Hepatic stellate cell (primary cell): ENCODE results near the gene MEP1A.
"Not testable (repeated sequence)": the region's sequence is repeated elsewhere in the genome, so short reads cannot be mapped to it uniquely, and the experiment has no call there.

Experiments
- DNase-seq: peaks from one replicate; pipeline ENCODE4 v3.0.0; 2011; ENCODE audit warnings: low spot score

MEP1A gene

DNA sequence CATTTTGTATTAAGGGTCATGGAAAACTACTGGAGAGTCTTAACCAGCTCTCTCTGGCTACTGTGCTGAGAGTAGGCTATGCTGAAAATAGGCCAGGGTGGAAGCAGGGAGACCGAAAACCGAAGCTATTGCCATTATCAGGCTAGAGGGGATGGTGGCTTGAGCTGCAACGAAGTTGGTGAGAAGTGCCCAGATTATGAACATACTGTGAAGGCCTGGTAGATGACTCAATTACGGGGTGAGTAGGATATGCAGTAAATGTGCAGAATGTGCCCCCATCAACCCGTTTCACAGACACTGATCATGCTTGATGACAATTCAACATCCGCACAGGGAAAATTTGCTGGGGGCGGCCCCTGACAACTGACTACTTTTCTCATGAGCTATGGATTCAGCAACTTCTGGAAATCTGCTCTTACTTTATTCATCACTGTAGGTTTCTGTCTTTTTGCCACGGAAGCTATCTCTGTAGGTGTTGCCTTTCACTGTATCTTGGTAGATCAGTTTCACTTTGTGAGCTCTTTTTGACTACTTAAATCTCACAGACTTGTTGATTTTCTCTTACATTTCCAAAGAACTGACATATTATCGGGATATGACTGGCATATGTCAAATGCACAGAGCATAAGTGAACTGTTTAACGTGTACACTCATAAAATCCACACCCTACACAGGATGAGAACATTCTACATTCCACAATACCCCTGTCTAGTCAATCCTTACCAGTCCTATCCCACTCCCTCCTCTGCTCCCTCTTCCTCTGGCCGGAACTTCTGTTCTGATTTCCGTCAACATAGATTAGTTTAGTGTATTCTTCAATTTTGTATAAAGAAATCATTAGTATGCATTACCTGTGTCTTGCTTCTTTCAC is 15.5 kb upstream of the MEP1A start:
- DNase-seq = no peak

DNA sequence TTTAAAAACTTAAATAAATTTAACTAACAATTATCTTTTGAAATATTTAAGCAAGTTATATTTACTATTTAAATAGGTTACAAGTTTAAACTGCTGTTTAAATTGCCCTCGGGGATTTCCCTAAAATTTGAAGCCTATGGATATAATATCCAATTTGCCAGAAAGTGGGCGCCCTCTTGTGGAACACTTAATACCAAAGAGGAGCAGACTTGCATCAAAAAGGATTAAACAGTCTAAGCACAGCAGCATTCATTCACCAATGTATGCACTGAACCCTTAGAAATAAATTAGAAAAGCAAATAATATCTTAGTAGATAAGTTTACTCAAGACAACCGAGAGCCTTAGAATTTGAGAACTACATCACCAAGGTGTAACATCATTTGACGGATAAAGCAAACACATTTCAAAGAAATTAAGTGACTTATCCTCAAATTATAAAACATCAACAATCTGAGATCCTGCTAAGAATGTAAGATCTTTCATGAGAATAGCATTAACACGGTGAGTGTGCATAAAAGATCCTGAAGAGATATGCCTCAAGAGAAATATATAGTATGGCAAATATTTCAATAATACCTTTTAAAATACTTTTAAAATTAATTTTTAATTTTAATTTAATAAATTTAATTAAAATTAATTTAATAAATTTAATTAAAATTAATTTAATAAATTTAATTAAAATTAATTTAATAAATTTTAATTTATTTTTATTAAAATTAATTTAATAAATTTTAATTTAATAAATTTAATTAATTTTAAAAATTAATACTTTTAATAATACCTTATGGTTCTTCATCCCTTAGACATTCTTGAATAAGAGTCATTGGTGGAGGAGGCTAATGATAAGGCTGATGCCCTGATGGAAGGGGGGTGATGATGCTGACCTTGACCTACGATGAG is 11.5 kb upstream of the MEP1A start:
- peak; percentile 26 for DNase-seq

DNA sequence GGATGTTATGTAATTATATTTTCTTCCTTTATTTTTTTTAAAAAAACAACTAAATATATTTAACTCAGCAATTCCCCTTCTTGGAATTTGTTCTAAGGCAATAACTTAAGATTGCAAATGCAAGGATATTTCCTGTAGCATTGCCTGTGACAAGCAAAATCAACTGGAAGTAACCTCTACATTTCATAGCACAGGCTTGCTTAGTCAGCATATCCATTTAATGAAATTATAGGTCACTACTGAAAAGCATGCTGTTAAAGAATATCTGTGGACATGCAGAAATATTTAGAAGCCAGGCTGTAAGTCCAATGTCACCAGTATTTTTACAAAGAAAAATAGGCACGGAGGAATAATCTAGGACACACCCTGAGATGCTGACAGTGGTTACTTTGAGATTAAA is 8.7 kb upstream of the MEP1A start:
- no peak for DNase-seq

DNA sequence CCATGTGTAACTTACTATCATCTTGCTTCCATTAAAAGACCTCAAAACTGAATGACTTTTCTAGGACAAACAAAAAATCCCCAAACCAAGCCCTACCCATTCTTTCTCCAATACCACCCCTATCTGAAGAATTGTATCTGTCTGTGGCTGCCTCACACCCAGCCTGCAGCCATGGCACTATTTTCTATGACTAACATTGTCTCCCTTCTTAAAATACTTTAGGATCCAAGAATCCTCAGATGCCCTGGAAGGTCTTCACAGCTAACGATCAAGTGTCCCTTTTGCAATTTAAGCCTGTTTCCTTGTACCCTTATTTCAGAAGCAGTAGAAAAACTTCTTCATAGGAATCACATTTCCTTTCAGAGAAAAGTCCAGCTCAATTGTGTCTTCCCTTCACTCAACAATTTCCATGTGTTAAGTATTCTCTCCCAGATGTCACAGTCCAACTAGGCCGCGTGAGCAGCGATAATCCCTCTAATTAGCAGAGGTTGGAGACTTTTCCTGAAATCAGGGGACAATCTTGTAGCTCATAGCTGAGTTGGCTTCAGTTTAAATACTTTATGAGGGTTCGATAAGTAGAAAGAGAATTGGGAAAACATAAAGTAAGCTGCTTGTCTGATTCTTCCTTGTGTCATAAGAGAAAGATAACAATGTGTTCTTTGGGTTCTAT is 5.2 kb upstream of the MEP1A start:
- DNase-seq = no peak

DNA sequence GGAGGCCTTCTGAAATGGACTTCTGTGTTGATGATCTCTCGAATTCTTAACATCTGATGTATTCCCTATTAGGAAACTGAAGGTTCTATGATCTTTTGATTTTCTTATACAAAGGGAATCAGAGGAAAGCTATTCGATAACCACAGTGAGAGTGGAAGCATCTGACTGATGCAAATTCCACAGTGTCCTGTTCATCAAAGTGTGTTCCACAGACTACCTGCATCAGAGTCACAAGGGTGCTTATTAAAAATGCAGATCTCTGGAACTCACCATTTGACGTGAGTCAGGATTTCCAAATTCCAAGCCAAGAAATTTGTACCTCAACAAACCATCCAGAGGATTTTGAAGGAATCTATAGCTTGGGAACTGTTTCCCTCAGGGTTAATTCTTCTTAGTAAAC is 4.4 kb upstream of the MEP1A start:
- DNase-seq = no peak

DNA sequence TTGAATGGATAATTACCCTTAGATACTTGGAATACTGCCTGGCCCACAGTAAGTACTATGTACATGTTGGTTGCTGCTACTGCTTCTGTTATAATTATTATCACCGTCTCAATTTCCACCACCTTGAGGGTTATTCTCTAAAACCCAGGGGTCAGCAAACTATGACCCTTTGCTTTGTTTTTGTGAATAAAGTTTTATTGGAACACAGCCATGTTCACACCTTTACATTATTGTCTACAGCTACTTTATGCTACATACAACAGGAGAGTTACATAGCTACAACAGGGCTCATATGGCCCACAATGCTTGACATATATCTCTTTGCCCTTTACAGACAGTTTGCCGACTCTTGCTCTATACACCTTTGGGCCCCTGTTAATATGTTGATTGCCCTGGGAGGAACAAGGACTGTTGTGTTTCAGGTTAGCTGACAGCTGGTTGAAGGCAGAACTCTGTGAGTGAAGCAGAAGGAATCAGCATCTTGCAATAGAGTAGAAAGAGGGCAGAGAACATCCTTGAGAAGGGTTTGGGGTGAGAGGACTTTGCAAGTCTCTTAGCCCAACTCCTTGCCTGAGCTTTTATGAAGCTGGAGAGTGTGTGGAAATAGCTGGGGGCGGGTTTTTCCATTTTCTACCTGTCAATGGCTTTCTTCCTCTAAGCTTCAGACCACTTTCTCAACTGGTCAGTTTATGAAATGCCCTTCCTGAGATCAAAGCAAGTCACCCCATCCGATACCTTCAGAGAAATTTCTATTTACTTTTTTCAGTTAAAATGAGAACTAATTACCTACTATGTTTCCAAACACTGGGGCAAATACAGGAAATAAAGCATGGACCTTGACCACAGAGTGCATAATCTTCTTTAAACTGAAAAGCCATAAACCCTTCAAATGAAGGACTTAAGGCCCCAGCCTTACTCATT is 3.5 kb upstream of the MEP1A start:
- no peak for DNase-seq

DNA sequence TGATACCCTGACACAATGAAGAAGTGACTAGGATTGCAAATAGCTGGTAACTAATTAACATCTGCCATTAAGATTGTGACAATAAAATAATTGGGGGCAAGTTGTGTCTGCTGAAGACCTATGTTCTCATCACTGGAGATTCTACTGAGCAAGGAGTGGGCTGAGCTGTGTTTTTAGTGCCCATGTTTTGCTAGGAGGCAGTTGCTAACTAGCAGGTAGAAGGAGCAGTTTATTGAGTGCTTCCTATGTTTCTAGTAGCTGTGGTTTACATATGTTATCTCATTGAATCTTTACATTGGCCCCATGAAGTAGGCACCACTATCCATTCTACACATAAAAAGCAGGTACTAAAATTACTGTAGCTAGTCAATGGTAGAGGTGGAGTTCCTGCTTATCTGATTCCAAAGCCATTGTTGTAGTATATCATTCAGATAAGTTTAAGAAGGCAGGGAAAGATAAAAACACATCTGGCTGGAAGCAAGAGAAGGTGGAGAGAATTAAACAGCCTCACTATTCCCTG is 2.8 kb upstream of the MEP1A start:
- no peak for DNase-seq

DNA sequence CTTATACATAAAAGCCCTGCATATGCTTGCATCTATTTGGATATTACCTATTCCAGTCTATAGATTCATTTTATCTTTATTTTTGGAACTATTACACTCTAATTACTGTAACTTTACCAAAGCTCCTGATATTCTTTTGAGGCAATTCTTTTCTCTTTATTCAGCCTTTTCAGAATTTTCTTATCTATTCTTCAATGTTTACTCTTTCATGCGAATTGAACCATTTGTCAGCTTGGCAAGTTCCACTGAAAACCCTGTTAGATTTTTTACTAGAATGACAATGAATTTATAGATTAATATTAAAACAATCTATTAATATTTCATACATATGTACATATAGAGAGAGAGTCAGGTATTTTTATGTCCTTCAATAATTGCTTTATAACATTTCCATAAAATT is 554 bp upstream of the MEP1A start:
- no peak for DNase-seq

DNA sequence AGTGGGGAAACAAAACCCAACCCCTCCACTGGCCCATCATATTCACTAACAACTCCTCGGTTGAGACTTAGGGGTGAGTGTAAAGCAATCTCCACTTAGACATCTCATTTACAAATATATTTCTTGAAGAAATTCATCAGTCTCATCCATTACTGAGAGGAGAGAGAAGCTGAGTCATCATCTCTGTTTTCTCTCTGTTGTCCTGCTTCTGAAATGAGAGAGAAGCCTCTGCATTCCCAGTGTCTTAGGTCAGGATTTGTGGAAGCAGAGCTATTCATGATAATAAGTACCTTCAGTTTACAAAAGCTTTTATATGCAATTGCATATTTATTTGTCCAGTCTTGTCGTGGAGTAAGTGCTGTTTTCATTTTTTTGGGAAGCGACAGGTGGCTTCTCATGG is 879 bp downstream of the MEP1A start:
- DNase-seq = no peak

DNA sequence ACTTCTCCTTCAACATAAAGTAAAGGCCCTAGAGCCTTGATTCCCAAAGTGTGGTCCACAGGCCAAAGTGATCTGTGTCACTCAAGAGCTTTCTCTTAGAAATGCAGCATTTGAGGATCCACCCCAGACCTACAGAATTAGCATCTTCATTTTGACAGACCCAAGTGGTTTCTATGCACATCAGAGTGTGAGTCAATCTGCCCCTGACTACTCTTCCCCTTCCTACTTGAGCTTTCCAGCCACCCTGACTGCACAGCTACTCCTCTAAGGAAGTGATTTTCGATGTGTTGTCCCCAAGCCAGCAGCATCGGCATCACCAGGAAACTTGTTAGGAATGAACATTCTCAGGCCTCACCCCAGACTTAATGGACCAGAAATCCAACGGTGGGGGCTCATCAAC is 2.6 kb downstream of the MEP1A start:
- DNase-seq = no peak

DNA sequence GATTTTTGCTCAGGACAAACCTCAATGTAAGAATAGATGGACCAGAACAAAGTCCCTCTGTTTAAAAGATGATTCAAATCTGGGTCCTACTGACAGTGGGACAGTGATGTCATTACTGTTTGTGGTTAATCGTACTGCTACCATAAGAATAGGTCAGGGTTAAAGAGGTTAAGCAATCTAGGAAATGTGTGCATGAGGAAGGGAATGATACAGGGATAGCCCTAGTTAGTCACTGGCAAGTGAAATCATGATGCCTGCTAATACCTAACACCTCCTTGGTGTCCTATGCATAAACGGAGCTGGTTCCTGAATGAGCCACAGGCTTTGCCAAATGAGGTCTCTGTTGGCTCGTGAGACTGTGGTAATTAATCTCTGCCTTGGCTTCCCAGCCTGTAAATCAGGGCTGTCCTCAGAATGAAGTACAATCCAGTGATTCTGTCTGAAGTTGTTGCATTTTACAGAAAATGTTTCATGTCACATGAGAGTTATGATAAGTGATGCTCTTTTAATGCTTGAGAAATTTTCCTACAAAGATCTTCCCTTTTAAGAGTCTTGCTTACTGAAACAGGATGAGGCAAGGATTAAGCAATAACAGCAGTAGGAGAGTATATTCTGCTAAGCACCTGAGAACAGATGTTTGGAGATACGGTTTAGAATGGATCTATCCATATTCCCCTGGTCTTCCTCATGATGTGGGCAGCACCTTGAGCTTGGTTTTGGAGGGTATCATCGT is 3.8 kb downstream of the MEP1A start:
- no peak for DNase-seq

DNA sequence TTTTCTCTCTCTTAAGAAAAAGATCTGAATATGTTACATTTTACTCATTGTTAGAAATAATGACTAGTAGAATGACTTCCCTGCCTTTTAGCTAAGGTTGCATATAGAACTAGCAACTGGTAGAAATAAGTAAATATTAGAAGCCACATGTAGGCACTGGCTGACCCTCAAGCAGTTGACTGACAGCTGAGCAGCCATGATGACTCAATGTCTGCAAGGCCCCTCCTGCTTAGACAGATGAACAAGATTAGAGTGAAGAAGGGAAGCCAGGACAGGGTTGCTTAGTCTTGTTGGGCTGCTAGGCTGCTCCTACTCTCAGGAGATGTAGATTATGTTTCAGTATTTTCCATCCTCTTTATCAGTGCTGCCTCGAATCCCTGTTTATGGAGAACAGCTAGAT is 6.5 kb downstream of the MEP1A start:
- DNase-seq = no peak

DNA sequence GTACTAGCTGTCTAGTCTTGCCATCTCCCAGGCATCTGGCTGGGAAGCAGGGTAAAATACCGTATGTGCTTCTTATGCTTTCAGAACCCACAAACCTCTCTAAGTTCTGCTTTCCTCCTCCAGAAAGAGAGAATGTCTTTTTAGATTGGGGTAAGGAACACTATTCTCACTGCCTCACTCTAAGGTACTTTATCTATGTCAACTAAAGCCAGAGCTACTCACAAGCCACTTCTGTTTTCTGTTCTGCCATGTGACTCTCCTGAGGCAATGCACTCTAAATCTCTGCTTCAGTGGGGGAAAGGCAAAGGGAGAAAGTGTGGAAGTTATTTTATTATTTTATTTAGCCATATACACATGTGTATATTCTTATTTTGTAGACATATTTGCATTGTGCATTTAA is 15.6 kb downstream of the MEP1A start:
- no peak for DNase-seq

DNA sequence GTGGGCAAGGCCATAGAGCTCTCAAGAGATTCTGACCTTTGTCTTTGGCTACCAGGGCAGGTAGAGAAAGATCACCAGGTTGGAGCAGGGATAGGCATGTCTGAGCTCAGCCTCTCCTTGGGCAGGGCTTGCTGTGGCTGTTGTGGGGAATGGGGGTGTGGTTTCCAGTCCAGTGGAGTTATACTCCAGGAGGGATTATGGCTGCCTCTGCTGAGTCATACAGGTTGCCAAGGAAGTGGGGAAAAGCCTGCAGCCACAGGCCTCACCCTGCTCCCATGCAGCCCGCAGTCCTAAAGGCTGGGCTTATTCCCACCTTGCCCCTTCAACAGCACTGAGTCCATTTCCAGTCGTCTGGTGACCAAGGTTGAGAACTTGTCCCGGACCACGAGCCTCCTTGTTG is 21.9 kb downstream of the MEP1A start:
- DNase-seq = no peak

DNA sequence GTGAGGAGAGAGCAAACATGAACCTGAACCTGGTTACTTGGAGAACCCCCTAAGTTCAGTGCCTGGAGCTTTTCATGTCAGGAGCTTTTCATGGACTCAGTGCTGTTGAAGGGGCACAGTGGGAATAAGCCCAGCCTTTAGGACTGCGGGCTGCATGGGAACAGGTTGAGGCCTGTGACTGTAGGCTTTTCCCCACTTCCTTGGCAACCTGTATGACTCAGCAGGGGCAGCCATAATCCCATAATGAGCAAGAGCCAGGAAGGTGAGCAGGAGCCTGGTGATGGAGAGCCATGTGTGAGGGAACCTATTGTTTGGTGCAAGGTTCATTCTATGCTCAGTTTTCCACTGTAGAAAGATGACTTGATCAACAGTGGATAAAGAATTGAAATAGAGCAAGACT is 23.4 kb downstream of the MEP1A start:
- no peak for DNase-seq

DNA sequence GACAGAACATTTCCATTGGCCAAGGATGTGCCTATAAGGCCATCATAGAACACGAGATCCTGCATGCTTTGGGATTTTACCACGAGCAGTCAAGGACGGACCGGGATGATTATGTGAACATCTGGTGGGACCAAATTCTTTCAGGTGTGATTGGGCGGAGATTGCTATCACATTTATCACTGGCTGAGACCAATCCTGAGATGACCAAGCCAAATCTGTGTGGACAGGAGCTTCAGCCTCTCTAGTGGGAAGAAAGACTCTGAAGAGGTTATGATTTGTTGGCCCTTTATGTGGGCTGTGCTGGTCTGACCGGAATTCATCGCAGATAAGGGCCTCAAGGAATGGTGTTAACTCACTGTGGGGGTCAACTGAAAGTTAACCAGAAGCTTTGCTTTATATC is 26.4 kb downstream of the MEP1A start:
- no peak for DNase-seq

DNA sequence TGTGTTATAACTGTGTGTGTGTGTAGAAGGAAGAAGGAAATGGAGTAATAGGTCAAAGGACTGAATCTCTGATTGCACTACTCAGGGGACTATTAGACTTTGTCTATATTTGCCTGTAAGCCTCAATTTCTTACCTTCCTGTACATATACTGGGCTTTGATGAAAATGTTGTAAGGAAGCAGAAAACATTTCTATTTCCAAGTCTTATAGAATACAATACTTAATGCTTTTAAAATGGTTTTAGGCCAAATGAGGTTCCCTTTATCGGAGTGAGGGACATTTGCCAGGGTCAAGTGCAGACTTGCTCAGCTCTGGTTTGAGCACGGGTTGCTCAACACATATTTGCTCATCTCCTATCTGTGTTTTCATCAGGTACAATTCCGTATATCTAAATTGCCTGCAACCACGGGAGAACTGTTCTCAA is 28.3 kb downstream of the MEP1A start:
- DNase-seq = no peak

DNA sequence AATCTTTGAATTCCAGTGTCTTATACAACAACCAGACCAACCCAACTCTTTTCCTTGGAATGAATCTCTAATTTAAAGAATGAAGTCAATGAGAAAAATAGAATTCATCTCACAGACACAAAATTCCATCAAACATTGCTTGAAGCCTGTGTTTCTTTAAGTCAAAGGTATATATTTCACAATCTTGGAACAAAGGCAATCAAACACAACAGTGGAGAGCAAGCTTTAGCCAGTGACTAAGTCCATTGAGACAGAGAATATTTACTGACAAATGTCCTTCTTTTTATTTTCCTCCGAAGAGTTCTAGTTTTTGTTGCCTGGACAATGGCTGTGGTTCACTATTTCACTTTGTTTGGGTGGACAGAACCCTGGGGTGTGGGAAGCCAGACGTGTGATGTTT is 35.8 kb downstream of the MEP1A start:
- no peak for DNase-seq

DNA sequence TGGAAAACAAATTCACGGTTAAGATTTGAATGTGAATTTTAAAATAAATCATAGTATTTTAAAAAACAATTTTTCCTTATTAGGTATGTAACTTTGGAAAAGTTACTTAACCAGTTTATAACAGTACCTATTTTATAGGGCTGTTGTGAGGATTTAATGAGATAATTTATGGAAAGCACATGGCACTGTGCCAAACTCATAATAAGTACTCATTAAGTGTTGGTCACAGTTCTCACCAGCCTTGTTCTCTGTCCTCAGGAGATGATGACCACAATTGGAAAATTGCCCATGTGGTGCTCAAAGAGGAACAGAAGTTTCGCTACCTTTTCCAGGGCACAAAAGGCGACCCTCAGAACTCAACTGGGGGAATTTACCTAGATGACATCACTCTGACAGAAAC is 39.6 kb downstream of the MEP1A start:
- DNase-seq = no peak

DNA sequence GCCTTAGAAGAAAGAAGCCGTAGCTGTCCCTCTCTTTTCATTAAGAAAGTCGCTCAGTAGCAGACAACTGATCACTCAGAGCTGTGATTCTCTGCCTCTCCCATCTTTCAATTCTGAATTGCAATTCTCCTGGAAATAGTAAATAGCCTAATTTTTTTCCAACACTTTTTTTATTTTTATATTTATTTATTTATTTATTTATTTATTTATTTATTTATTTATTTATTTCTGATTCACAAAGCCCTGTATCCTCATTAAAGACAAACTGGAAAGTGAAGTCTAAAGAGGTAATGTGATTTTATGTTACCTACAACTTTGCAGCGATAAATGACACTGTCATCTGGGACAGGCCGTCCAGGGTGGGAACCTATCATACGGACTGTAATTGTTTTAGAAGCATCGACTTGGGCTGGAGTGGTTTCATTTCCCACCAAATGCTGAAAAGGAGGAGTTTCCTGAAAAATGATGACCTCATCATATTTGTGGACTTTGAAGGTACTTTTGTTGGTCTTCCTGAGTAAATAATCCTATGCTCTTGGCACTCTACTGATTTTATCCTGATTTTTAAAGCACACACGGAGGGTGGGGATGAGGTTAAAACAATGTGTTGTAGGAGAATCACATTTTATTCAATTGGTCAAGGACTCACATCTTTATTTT is 41.2 kb downstream of the MEP1A start:
- DNase-seq = not testable (repeated sequence)
